Measurements from ENCODE around the gene PAK4. TPM values are rescaled to one million over a fixed set of nuclear protein-coding genes. Genes with fewer than 3 reads are reported as not detected.
A peak's percentile ranks its signal among the peaks of the same experiment; 100 is the strongest.

Gene PAK4
- total RNA-seq, 4 donors from 2014 or later = 20.7 to 25.3 (median 23.6) TPM

DNA sequence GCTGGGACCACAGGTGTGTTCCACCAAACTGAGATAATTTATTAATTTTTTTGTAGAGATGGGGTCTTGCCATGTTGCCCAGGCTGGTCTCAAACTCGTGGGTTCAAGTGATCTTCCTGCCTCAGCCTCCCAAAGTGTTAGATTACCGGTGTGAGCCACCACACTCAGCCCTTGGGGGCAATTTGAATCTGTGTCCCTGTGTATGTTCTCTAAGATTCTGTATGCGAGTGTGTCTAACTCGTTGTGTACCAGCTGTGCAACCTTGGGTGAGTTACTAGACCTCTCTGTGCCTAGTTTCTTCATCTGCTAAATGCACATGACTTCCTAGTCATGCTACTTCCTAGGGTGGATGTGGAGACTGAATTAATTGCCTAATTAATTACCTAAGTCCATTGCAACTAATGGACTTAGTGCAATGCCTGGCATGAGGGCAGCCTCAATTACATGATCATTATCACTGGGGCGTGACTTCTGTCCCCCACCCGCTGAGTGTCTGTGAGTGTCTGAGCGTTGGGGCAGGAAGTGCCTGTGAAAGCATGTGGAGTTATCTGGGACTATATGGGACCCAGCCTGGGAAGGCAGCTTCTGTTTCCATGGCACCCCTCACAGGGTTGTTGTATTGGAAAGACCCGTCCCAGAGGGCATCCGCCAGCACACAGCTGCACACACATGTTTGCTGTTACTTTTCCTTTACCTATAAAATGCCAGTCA is 69.4 kb downstream of the PAK4 start:
- no peak for DNase-seq (ENCODE audit: low spot score in 2 of 2)
- Histone ChIP-seq H3K27me3 (peaks cover 42% of the 10 kb centered on the region), H3K4me1 (peaks cover 28% of the 10 kb centered on the region), H3K9me3 (no peaks in the 10 kb centered on the region), H3K4me3 (no peak overlapping the region), H3K27ac (no peak overlapping the region), H3K36me3 (no peaks in the 10 kb centered on the region)
- 44% methylated on average over 9 of the region's 9 CpGs for WGBS
- TF ChIP-seq EP300 (IDR thresholded peaks at IDR 0.05) (no peak), CTCF (IDR thresholded peaks at IDR 0.05) (no peak), POLR2A (IDR thresholded peaks at IDR 0.05) (no peak), POLR2AphosphoS5 (IDR thresholded peaks at IDR 0.05) (no peak)

DNA sequence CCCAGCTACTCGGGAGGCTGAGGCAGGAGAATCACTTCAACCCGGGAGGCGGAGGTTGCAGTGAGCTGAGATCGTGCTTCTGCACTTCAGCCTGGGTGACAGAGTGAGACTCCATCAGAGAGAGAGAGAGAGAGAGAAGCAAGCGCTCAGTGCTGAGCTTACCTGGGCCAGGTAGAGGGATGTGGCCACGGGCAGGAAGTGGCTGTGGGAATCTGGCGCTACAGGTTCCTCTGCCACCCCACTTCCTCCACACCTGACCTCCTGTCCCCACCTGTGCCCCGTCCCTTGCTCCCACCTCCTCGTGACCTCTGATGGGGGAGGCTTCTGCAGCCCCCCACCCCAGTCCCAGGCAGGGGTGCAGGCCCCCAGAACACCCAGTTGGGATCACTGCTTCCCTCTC is 70.2 kb downstream of the PAK4 start:
- DNase-seq (ENCODE audit: low spot score in 2 of 2) = no peak
- TF ChIP-seq POLR2AphosphoS5 (IDR thresholded peaks at IDR 0.05) (no peak), CTCF (IDR thresholded peaks at IDR 0.05) (no peak), POLR2A (IDR thresholded peaks at IDR 0.05) (no peak), EP300 (IDR thresholded peaks at IDR 0.05) (no peak)
- H3K27me3 ChIP-seq = peaks cover 50% of the 10 kb centered on the region
- no peak overlapping the region for H3K27ac ChIP-seq
- no peaks in the 10 kb centered on the region for H3K9me3 ChIP-seq
- peaks cover 28% of the 10 kb centered on the region for H3K4me1 ChIP-seq
- WGBS = 36% methylated on average over 8 of the region's 9 CpGs
- H3K36me3 ChIP-seq = no peaks in the 10 kb centered on the region
- H3K4me3 ChIP-seq = no peak overlapping the region

- H3K27me3 ChIP-seq = peaks cover 54% of the 10 kb centered on the region
- no peaks in the 10 kb centered on the region for H3K36me3 ChIP-seq
- no peak overlapping the region for H3K4me3 ChIP-seq
- H3K9me3 ChIP-seq = no peaks in the 10 kb centered on the region
- H3K4me1 ChIP-seq = peaks cover 28% of the 10 kb centered on the region
- 31% methylated on average over 7 of the region's 7 CpGs for WGBS
- DNase-seq (ENCODE audit: low spot score in 2 of 2) = no peak
- TF ChIP-seq POLR2AphosphoS5 (IDR thresholded peaks at IDR 0.05) (no peak), CTCF (IDR thresholded peaks at IDR 0.05) (no peak), POLR2A (IDR thresholded peaks at IDR 0.05) (no peak), EP300 (IDR thresholded peaks at IDR 0.05) (no peak)
- H3K27ac ChIP-seq = no peak overlapping the region
Observed at GRCh38 chr19:39196320-39196719, 70.7 kb downstream of the PAK4 start.

DNA sequence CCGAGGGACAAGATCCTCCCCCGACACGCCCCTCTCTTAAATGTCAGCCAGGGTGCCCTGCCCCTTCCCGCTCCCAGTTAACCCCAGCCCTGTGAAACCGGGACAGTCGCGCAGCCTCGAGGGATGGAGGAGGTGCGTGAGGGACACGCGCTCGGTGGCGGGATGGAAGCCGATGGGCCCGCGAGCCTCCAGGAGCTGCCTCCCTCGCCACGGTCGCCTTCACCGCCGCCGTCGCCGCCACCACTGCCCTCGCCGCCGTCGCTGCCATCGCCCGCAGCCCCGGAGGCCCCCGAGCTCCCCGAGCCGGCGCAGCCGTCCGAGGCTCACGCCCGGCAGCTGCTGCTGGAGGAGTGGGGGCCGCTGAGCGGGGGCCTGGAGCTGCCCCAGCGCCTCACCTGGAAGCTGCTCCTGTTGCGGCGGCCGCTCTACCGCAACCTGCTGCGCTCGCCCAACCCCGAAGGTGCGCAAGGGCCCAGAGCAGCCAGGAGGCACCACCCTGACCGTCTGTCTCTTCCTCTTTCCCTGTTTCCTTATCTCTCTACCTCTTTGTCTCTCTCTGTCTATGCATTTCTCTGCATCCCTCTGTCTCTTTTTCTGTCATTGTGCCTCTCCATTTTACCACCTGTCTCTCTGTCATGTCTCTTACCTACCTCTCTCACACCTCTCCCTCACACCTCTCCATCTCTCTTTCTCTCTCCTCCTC is 71.4 kb downstream of the PAK4 start, which contains the start of gene NCCRP1:
TSS of gene NCCRP1 (plus strand) at position 105 of the 703 bp plus-strand sequence. CDS start at position 124, 19 bp downstream.
- Histone ChIP-seq H3K27ac (peak within 1 kb of the TSS; percentile 36), H3K36me3 (no peaks in the 10 kb centered on the region), H3K4me3 (peak within 1 kb of the TSS; percentile 33), H3K9me3 (no peaks in the 10 kb centered on the region), H3K4me1 (peaks cover 28% of the 10 kb centered on the region), H3K27me3 (peaks cover 61% of the 10 kb centered on the region)
- no peak for TF ChIP-seq POLR2A (IDR thresholded peaks at IDR 0.05)
- no peak for TF ChIP-seq EP300 (IDR thresholded peaks at IDR 0.05)
- TF ChIP-seq CTCF (IDR thresholded peaks at IDR 0.05) = no peak
- TF ChIP-seq POLR2AphosphoS5 (IDR thresholded peaks at IDR 0.05) = no peak
- WGBS = 4% methylated on average over 42 of the region's 51 CpGs
- DNase-seq (ENCODE audit: low spot score in 2 of 2) = no peak

- no peak overlapping the region for H3K27ac ChIP-seq
Observed at GRCh38 chr19:39197808-39198207, 72.2 kb downstream of the PAK4 start.

More at GRCh38 chr19:39197808-39198207, 72.2 kb downstream of the PAK4 start:
- 41% methylated on average over 5 of the region's 5 CpGs for WGBS
- H3K9me3 ChIP-seq = no peaks in the 10 kb centered on the region
- H3K4me1 ChIP-seq = peaks cover 28% of the 10 kb centered on the region
- TF ChIP-seq EP300 (IDR thresholded peaks at IDR 0.05) (no peak), CTCF (IDR thresholded peaks at IDR 0.05) (no peak), POLR2AphosphoS5 (IDR thresholded peaks at IDR 0.05) (no peak), POLR2A (IDR thresholded peaks at IDR 0.05) (no peak)
- peaks cover 69% of the 10 kb centered on the region for H3K27me3 ChIP-seq
- no peak for DNase-seq (ENCODE audit: low spot score in 2 of 2)
- H3K4me3 ChIP-seq = peak overlapping the region; percentile 33
- no peaks in the 10 kb centered on the region for H3K36me3 ChIP-seq

All from suprapubic skin (tissue), 4 donors.